ENCODE data around the gene WNT4. TPM values are rescaled to one million over a fixed set of nuclear protein-coding genes. Genes with fewer than 3 reads are reported as not detected.
A peak's percentile ranks its signal among the peaks of the same experiment; 100 is the strongest.
"Not testable (repeated sequence)": the region's sequence is repeated elsewhere in the genome, so short reads cannot be mapped to it uniquely, and the experiment has no call there.

WNT4 gene
- total RNA-seq, 1 experiment from 2014 or later = not detected

- H3K27me3 ChIP-seq (replicated peaks) = no peaks in the 10 kb centered on the region
- H3K4me3 ChIP-seq = no peak overlapping the region
- no peaks in the 10 kb centered on the region for H3K4me1 ChIP-seq (replicated peaks)
- peaks cover 86% of the 10 kb centered on the region for H3K36me3 ChIP-seq
- H3K27ac ChIP-seq = no peak overlapping the region
- no peaks in the 10 kb centered on the region for H3K9me3 ChIP-seq (replicated peaks)
- no peak for DNase-seq (ENCODE audit: low read depth in 1 of 2, low spot score in 2 of 2)
Observed at GRCh38 chr1:22104094-22104493, 38.8 kb downstream of the WNT4 start.

GRCh38 chr1:22102746-22103145, 40.2 kb downstream of the WNT4 start:
- 0 out of 2 replicates have a peak overlapping the region, but pooled peaks have one; percentile 3 for H3K27ac ChIP-seq
- peaks cover 88% of the 10 kb centered on the region for H3K36me3 ChIP-seq
- no peaks in the 10 kb centered on the region for H3K27me3 ChIP-seq (replicated peaks)
- no peaks in the 10 kb centered on the region for H3K9me3 ChIP-seq (replicated peaks)
- H3K4me1 ChIP-seq (replicated peaks) = no peaks in the 10 kb centered on the region
- H3K4me3 ChIP-seq = no peak overlapping the region
- DNase-seq (ENCODE audit: low read depth in 1 of 2, low spot score in 2 of 2) = no peak

- DNase-seq (ENCODE audit: low read depth in 1 of 2, low spot score in 2 of 2) = no peak
- peaks cover 90% of the 10 kb centered on the region for H3K36me3 ChIP-seq
- H3K27ac ChIP-seq = 0 out of 2 replicates have a peak overlapping the region, but pooled peaks have one; percentile 3
- no peaks in the 10 kb centered on the region for H3K4me1 ChIP-seq (replicated peaks)
- H3K9me3 ChIP-seq (replicated peaks) = no peaks in the 10 kb centered on the region
- H3K4me3 ChIP-seq = no peak overlapping the region
- no peaks in the 10 kb centered on the region for H3K27me3 ChIP-seq (replicated peaks)
Observed at GRCh38 chr1:22101995-22102394, 40.9 kb downstream of the WNT4 start.

GRCh38 chr1:22101199-22101598, 41.7 kb downstream of the WNT4 start:
- Histone ChIP-seq H3K27me3 (replicated peaks) (no peaks in the 10 kb centered on the region), H3K4me3 (no peak overlapping the region), H3K9me3 (replicated peaks) (no peaks in the 10 kb centered on the region), H3K27ac (no peak overlapping the region), H3K4me1 (replicated peaks) (peaks cover 6% of the 10 kb centered on the region), H3K36me3 (peaks cover 90% of the 10 kb centered on the region)
- DNase-seq (ENCODE audit: low read depth in 1 of 2, low spot score in 2 of 2) = no peak

GRCh38 chr1:22100168-22100567, 42.7 kb downstream of the WNT4 start:
- no peaks in the 10 kb centered on the region for H3K27me3 ChIP-seq (replicated peaks)
- no peak for DNase-seq (ENCODE audit: low read depth in 1 of 2, low spot score in 2 of 2)
- no peak overlapping the region for H3K27ac ChIP-seq
- peaks cover 86% of the 10 kb centered on the region for H3K36me3 ChIP-seq
- no peaks in the 10 kb centered on the region for H3K9me3 ChIP-seq (replicated peaks)
- H3K4me3 ChIP-seq = no peak overlapping the region
- H3K4me1 ChIP-seq (replicated peaks) = peaks cover 16% of the 10 kb centered on the region

- Histone ChIP-seq H3K36me3 (peaks cover 86% of the 10 kb centered on the region), H3K27ac (no peak overlapping the region), H3K4me3 (no peak overlapping the region), H3K9me3 (replicated peaks) (no peaks in the 10 kb centered on the region), H3K27me3 (replicated peaks) (no peaks in the 10 kb centered on the region), H3K4me1 (replicated peaks) (peaks cover 20% of the 10 kb centered on the region)
- DNase-seq (ENCODE audit: low read depth in 1 of 2, low spot score in 2 of 2) = no peak
Observed at GRCh38 chr1:22098752-22099151, 44.1 kb downstream of the WNT4 start.

- Histone ChIP-seq H3K4me1 (replicated peaks) (peaks cover 23% of the 10 kb centered on the region), H3K27ac (no peak overlapping the region; the same call in 1 of the 2 replicates), H3K27me3 (replicated peaks) (no peaks in the 10 kb centered on the region), H3K9me3 (replicated peaks) (no peaks in the 10 kb centered on the region), H3K4me3 (no peak overlapping the region), H3K36me3 (peaks cover 78% of the 10 kb centered on the region)
- DNase-seq (ENCODE audit: low read depth in 1 of 2, low spot score in 2 of 2) = no peak
Observed at GRCh38 chr1:22096463-22096862, 46.4 kb downstream of the WNT4 start.

- no peaks in the 10 kb centered on the region for H3K27me3 ChIP-seq (replicated peaks)
- no peaks in the 10 kb centered on the region for H3K9me3 ChIP-seq (replicated peaks)
- no peak overlapping the region; the same call in 1 of the 2 replicates for H3K27ac ChIP-seq
- H3K4me1 ChIP-seq (replicated peaks) = peaks cover 23% of the 10 kb centered on the region
- H3K36me3 ChIP-seq = peaks cover 77% of the 10 kb centered on the region
- DNase-seq (ENCODE audit: low read depth in 1 of 2, low spot score in 2 of 2) = peak; percentile 58 to 64
- H3K4me3 ChIP-seq = no peak overlapping the region
Observed at GRCh38 chr1:22096036-22096435, 46.9 kb downstream of the WNT4 start.

- peaks cover 31% of the 10 kb centered on the region for H3K4me1 ChIP-seq (replicated peaks)
- no peak overlapping the region for H3K4me3 ChIP-seq
- no peak overlapping the region for H3K27ac ChIP-seq
- no peaks in the 10 kb centered on the region for H3K9me3 ChIP-seq (replicated peaks)
- H3K27me3 ChIP-seq (replicated peaks) = no peaks in the 10 kb centered on the region
- peaks cover 81% of the 10 kb centered on the region for H3K36me3 ChIP-seq
- DNase-seq (ENCODE audit: low read depth in 1 of 2, low spot score in 2 of 2) = no peak
Observed at GRCh38 chr1:22093513-22093912, 49.4 kb downstream of the WNT4 start.

- Histone ChIP-seq H3K36me3 (peaks cover 81% of the 10 kb centered on the region), H3K4me1 (replicated peaks) (peaks cover 37% of the 10 kb centered on the region)
- DNase-seq (ENCODE audit: low read depth in 1 of 2, low spot score in 2 of 2) = peak in 1 of 2 experiments; percentile 9
Observed at GRCh38 chr1:22092026-22092768, 50.7 kb downstream of the WNT4 start.

GRCh38 chr1:22090867-22091266, 52.0 kb downstream of the WNT4 start:
- Histone ChIP-seq H3K27ac (no peak overlapping the region), H3K36me3 (peaks cover 83% of the 10 kb centered on the region), H3K9me3 (replicated peaks) (no peaks in the 10 kb centered on the region), H3K4me3 (no peak overlapping the region), H3K4me1 (replicated peaks) (peaks cover 28% of the 10 kb centered on the region), H3K27me3 (replicated peaks) (no peaks in the 10 kb centered on the region)
- no peak for DNase-seq (ENCODE audit: low read depth in 1 of 2, low spot score in 2 of 2)

More at GRCh38 chr1:22092026-22092768, 50.7 kb downstream of the WNT4 start:
- not testable (repeated sequence) for H3K4me3 ChIP-seq; H3K27ac ChIP-seq; H3K27me3 ChIP-seq (replicated peaks); H3K9me3 ChIP-seq (replicated peaks)

GRCh38 chr1:22089787-22090186, 53.1 kb downstream of the WNT4 start:
- no peak for DNase-seq (ENCODE audit: low read depth in 1 of 2, low spot score in 2 of 2)
- H3K27ac ChIP-seq = no peak overlapping the region
- peaks cover 17% of the 10 kb centered on the region for H3K4me1 ChIP-seq (replicated peaks)
- no peaks in the 10 kb centered on the region for H3K27me3 ChIP-seq (replicated peaks)
- H3K9me3 ChIP-seq (replicated peaks) = no peaks in the 10 kb centered on the region
- H3K4me3 ChIP-seq = no peak overlapping the region
- peaks cover 81% of the 10 kb centered on the region for H3K36me3 ChIP-seq

- H3K4me1 ChIP-seq (replicated peaks) = peaks cover 17% of the 10 kb centered on the region; the same call in 1 of the 2 replicates
- H3K27me3 ChIP-seq (replicated peaks) = no peaks in the 10 kb centered on the region
- H3K9me3 ChIP-seq (replicated peaks) = no peaks in the 10 kb centered on the region
- H3K4me3 ChIP-seq = no peak overlapping the region
- no peak for DNase-seq (ENCODE audit: low read depth in 1 of 2, low spot score in 2 of 2)
- peaks cover 82% of the 10 kb centered on the region for H3K36me3 ChIP-seq
- no peak overlapping the region for H3K27ac ChIP-seq
Observed at GRCh38 chr1:22089134-22089571, 53.7 kb downstream of the WNT4 start.

- Histone ChIP-seq H3K27me3 (replicated peaks) (no peaks in the 10 kb centered on the region), H3K9me3 (replicated peaks) (no peaks in the 10 kb centered on the region), H3K4me3 (no peak overlapping the region), H3K4me1 (replicated peaks) (peaks cover 17% of the 10 kb centered on the region; the same call in 1 of the 2 replicates), H3K36me3 (peaks cover 83% of the 10 kb centered on the region), H3K27ac (no peak overlapping the region)
- no peak for DNase-seq (ENCODE audit: low read depth in 1 of 2, low spot score in 2 of 2)
Observed at GRCh38 chr1:22088331-22088730, 54.6 kb downstream of the WNT4 start.

All from SJSA1 (cell line).